Stimulated activated CD8-positive, alpha-beta memory T cell treated with anti-CD3 and anti-CD28 coated beads, Interleukin-2, amount 100 ng/mL, for 48 hours (primary cell): ENCODE results near the gene RBM26.
"Not testable (repeated sequence)": the region's sequence is repeated elsewhere in the genome, so short reads cannot be mapped to it uniquely, and the experiment has no call there.

ENCODE experiments used
- DNase-seq, 2 donors: peaks; one replicate each; pipeline ENCODE4 v3.0.0-alpha.2; 2020; ENCODE audit warnings: low read depth in 2 of 2

The RBM26 gene

GRCh38 chr13:79385694-79386093 is 20.4 kb downstream of the RBM26 start:
- DNase-seq, result no peak

- DNase-seq, result no peak
Measured at GRCh38 chr13:79384022-79384610, 21.9 kb downstream of the RBM26 start.

- DNase-seq, result no peak
Measured at GRCh38 chr13:79382545-79383275, 23.3 kb downstream of the RBM26 start.

GRCh38 chr13:79380997-79381396 is 25.1 kb downstream of the RBM26 start:
- DNase-seq, result no peak

- DNase-seq, result no peak
Measured at GRCh38 chr13:79379274-79379673, 26.8 kb downstream of the RBM26 start.

- no peak for DNase-seq
Measured at GRCh38 chr13:79376843-79377242, 29.2 kb downstream of the RBM26 start.

- no peak for DNase-seq
Measured at GRCh38 chr13:79374578-79374977, 31.5 kb downstream of the RBM26 start.

- no peak for DNase-seq
Measured at GRCh38 chr13:79373916-79374315, 32.1 kb downstream of the RBM26 start.

GRCh38 chr13:79369226-79369625 is 36.8 kb downstream of the RBM26 start:
- DNase-seq, result no peak

GRCh38 chr13:79365981-79366380 is 40.1 kb downstream of the RBM26 start:
- no peak for DNase-seq

- no peak for DNase-seq
Measured at GRCh38 chr13:79361299-79361698, 44.8 kb downstream of the RBM26 start.

- no peak for DNase-seq
Measured at GRCh38 chr13:79360095-79360494, 46.0 kb downstream of the RBM26 start.

- DNase-seq, result no peak
Measured at GRCh38 chr13:79359064-79359463, 47.0 kb downstream of the RBM26 start.

- no peak for DNase-seq
Measured at GRCh38 chr13:79354285-79354684, 51.8 kb downstream of the RBM26 start.

- DNase-seq, result no peak
Measured at GRCh38 chr13:79353693-79354092, 52.4 kb downstream of the RBM26 start.

- no peak for DNase-seq
Measured at GRCh38 chr13:79352107-79352506, 53.9 kb downstream of the RBM26 start.

GRCh38 chr13:79349608-79350007 is 56.4 kb downstream of the RBM26 start:
- not testable (repeated sequence) for DNase-seq

GRCh38 chr13:79349011-79349410 is 57.0 kb downstream of the RBM26 start:
- DNase-seq, result no peak

GRCh38 chr13:79346300-79346914 is 59.6 kb downstream of the RBM26 start:
- no peak for DNase-seq

GRCh38 chr13:79341202-79341601 is 64.9 kb downstream of the RBM26 start:
- no peak for DNase-seq

GRCh38 chr13:79340490-79340889 is 65.6 kb downstream of the RBM26 start:
- no peak for DNase-seq

GRCh38 chr13:79338343-79338742 is 67.7 kb downstream of the RBM26 start:
- no peak for DNase-seq

GRCh38 chr13:79336966-79337365 is 69.1 kb downstream of the RBM26 start:
- no peak for DNase-seq
